Jurkat, Clone E6-1 (cell line): Measurements from ENCODE around the gene PPP1R2.
"Not testable (repeated sequence)": the region's sequence is repeated elsewhere in the genome, so short reads cannot be mapped to it uniquely, and the experiment has no call there.

Source experiments
- DNase-seq: peaks from one replicate; pipeline ENCODE4 v3.0.0-alpha.2; 2011; ENCODE audit warnings: low read depth, low spot score
- H3K4me3 ChIP-seq: 2 replicates; pipeline ENCODE4 v1.5.1; 2011; ENCODE audit warnings: mild to moderate bottlenecking, low read length, control low read depth, moderate library complexity

PPP1R2 gene

GRCh38 chr3:195475116-195475515, 68.0 kb downstream of the PPP1R2 start:
- H3K4me3 ChIP-seq, DNase-seq: not testable (repeated sequence)

DNA sequence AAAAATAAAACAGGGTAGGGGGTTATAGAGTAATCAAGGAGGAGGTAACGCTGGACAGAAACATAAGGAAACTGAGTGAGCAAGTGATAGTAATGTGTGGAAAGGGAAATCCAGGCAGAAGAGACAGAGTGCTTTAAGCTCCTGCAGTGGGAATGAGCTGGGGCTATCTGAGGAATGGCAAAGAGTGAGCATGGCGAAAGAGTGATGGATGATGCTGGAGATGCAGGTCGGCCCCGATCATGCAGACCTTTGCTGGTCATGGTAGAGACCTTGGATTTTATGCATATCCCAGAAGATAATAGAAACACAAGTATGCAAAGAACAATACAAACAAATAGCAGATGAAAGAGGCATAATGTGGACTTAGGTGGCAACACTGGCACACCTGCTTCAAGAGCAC, 74.3 kb downstream of the PPP1R2 start:
- no peak for DNase-seq
- no peak overlapping the region for H3K4me3 ChIP-seq

DNA sequence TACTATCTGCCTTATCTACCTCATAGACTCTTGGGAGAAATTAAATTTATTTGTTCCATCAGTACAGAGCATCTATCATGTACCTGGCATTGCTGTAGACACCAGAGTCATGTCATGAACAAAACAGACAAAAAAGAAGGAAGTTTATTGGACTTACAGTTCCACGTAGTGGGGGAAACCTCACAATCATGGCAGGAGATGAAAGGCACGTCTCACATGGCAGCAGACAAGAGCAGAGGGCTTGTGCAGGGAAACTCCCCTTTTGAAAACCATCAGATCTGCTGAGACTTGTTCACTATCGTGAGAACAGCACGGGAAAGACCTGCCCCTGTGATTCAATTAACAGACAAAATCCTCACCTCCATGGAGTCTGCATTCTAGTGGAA, 74.7 kb downstream of the PPP1R2 start:
- DNase-seq, result no peak
- no peak overlapping the region for H3K4me3 ChIP-seq

DNA sequence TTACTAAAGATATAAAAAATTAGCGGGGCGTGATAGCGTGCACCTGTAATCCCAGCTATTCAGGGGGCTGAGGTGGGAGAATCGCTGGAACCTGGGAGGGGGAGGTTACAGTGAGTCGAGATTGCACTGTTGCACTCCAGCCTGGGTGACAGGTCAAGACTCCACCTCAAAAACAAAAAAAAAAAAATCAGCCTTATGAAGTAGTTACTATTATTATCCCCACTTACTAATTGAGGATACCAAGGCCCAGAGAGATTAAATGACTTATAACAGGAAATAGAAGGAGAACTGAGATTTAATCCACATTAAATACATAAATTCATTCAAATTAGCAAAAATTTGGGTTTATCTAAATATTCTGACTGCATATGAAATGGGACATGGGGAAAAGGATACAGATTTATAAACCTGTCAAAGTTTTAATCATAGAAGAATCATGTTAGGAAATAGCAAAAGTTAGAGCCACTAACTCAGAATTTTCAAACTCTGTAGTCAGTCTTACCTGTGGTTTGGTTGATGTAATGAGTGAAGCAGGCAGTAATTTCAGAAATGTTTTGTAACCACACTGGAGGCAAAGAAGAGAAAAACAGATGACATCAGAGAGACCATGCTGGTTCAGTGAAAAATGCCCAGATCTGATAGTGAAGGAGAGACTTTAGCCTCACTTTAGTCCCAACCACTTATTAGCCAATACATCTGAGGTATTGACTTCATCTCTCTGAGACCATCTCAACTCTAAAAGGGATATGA, 75.3 kb downstream of the PPP1R2 start:
- H3K4me3 ChIP-seq, result no peak overlapping the region
- DNase-seq, result no peak

- H3K4me3 ChIP-seq, result no peak overlapping the region
- no peak for DNase-seq
Observed at GRCh38 chr3:195466251-195466650, 76.9 kb downstream of the PPP1R2 start.
